Panc1 (cell line): ENCODE measurements around the gene OR5K4.

Experiments
- POLR2AphosphoS5 ChIP-seq: IDR thresholded peaks from 2 replicates; pipeline ENCODE4 v1.6.1; 2012; ENCODE audit warnings: mild to moderate bottlenecking, low read depth, low read length, moderate library complexity
- SIN3A ChIP-seq: IDR thresholded peaks from 2 replicates; pipeline ENCODE4 v1.6.1; 2012; ENCODE audit warnings: low read depth, mild to moderate bottlenecking, low read length, moderate library complexity, borderline replicate concordance; ENCODE audit not compliant: insufficient read depth
- TCF7L2 ChIP-seq: IDR thresholded peaks from 2 replicates; pipeline ENCODE4 v1.6.1; 2011; ENCODE audit warnings: mild to moderate bottlenecking, low read depth, low read length, inconsistent platforms
- TF ChIP-seq, protein P1 (sequence below): fragments of 450-650 bp; IDR thresholded peaks from 2 replicates; pipeline ENCODE4 v1.5.1; 2017; ENCODE audit warnings: mild to moderate bottlenecking
- TF ChIP-seq, protein P2 (sequence below), 2 experiments: IDR thresholded peaks; 2 replicates each; pipeline ENCODE4 v1.6.1; 2011 to 2012; ENCODE audit warnings: low read depth in 2 of 2, control low read depth in 1 of 2, low read length in 1 of 2, mild to moderate bottlenecking in 1 of 2, moderate library complexity in 1 of 2; ENCODE audit not compliant: insufficient read depth in 1 of 2

GRCh38 chr3:98322101-98322500, 31.6 kb upstream of the OR5K4 start:
- TF ChIP-seq, protein P1, sequence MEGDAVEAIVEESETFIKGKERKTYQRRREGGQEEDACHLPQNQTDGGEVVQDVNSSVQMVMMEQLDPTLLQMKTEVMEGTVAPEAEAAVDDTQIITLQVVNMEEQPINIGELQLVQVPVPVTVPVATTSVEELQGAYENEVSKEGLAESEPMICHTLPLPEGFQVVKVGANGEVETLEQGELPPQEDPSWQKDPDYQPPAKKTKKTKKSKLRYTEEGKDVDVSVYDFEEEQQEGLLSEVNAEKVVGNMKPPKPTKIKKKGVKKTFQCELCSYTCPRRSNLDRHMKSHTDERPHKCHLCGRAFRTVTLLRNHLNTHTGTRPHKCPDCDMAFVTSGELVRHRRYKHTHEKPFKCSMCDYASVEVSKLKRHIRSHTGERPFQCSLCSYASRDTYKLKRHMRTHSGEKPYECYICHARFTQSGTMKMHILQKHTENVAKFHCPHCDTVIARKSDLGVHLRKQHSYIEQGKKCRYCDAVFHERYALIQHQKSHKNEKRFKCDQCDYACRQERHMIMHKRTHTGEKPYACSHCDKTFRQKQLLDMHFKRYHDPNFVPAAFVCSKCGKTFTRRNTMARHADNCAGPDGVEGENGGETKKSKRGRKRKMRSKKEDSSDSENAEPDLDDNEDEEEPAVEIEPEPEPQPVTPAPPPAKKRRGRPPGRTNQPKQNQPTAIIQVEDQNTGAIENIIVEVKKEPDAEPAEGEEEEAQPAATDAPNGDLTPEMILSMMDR, result no peak
- TF ChIP-seq, protein P2, sequence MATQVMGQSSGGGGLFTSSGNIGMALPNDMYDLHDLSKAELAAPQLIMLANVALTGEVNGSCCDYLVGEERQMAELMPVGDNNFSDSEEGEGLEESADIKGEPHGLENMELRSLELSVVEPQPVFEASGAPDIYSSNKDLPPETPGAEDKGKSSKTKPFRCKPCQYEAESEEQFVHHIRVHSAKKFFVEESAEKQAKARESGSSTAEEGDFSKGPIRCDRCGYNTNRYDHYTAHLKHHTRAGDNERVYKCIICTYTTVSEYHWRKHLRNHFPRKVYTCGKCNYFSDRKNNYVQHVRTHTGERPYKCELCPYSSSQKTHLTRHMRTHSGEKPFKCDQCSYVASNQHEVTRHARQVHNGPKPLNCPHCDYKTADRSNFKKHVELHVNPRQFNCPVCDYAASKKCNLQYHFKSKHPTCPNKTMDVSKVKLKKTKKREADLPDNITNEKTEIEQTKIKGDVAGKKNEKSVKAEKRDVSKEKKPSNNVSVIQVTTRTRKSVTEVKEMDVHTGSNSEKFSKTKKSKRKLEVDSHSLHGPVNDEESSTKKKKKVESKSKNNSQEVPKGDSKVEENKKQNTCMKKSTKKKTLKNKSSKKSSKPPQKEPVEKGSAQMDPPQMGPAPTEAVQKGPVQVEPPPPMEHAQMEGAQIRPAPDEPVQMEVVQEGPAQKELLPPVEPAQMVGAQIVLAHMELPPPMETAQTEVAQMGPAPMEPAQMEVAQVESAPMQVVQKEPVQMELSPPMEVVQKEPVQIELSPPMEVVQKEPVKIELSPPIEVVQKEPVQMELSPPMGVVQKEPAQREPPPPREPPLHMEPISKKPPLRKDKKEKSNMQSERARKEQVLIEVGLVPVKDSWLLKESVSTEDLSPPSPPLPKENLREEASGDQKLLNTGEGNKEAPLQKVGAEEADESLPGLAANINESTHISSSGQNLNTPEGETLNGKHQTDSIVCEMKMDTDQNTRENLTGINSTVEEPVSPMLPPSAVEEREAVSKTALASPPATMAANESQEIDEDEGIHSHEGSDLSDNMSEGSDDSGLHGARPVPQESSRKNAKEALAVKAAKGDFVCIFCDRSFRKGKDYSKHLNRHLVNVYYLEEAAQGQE (IDR thresholded peaks at IDR 0.05; ENCODE audit: insufficient read depth in 1 of 2, low read depth in 2 of 2, low read length in 1 of 2), result no peak
- TF ChIP-seq POLR2AphosphoS5 (no peak), TCF7L2 (no peak), SIN3A (no peak)
